ENCODE data around the gene RTN4RL1. TPM values are rescaled to one million over a fixed set of nuclear protein-coding genes. Genes with fewer than 3 reads are reported as not detected.

Gene RTN4RL1
- total RNA-seq, 6 donors from 2014 or later: 5.1 to 7.3 (median 6.2) TPM

GRCh38 chr17:1916963-1917715, 108.0 kb downstream of the RTN4RL1 start:
- 70 to 76% methylated on average over 16 to 27 of the region's 29 CpGs for WGBS, 2 donors
- Histone ChIP-seq H3K36me3 (no peaks in the 10 kb centered on the region), H3K4me1 (no peaks in the 10 kb centered on the region), H3K4me3 (no peak overlapping the region), H3K27ac (no peak overlapping the region), H3K9me3 (no peaks in the 10 kb centered on the region), H3K27me3 (peaks cover 0 to 1% (median 0%) of the 10 kb centered on the region in 4 donors)
- TF ChIP-seq POLR2A (IDR thresholded peaks at IDR 0.05): no peak
- DNase-seq (peak in 1 of 2 donors; percentile 58), ATAC-seq (ENCODE audit: low FRiP score in 2 of 2) (no peak)

DNA sequence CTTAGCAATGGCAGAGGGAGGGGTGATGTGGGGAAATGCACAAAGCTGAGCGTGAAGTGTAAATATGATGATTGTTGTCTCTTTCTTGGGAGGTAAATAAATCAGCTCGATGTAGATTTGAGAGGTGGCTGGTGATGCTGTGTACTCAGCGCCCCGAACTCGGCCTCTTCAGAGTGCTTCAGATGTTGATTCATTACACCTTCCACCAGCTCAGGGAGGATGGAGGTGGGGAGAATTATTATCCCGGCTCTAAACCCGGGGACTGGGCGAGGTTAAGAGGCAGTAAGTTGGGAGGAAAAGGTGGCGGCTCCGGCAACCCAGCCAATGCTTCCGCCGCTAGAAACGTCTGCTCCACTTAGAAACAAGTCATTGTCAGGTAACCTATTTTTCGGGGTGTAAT, 108.8 kb downstream of the RTN4RL1 start:
- H3K4me1 ChIP-seq: no peaks in the 10 kb centered on the region
- no peak overlapping the region for H3K4me3 ChIP-seq
- DNase-seq (no peak), ATAC-seq (ENCODE audit: low FRiP score in 2 of 2) (no peak)
- no peaks in the 10 kb centered on the region for H3K36me3 ChIP-seq
- no peak overlapping the region for H3K27ac ChIP-seq
- 51 to 57% methylated on average over 14 of the region's 14 CpGs for WGBS, 2 donors
- TF ChIP-seq, protein P1, sequence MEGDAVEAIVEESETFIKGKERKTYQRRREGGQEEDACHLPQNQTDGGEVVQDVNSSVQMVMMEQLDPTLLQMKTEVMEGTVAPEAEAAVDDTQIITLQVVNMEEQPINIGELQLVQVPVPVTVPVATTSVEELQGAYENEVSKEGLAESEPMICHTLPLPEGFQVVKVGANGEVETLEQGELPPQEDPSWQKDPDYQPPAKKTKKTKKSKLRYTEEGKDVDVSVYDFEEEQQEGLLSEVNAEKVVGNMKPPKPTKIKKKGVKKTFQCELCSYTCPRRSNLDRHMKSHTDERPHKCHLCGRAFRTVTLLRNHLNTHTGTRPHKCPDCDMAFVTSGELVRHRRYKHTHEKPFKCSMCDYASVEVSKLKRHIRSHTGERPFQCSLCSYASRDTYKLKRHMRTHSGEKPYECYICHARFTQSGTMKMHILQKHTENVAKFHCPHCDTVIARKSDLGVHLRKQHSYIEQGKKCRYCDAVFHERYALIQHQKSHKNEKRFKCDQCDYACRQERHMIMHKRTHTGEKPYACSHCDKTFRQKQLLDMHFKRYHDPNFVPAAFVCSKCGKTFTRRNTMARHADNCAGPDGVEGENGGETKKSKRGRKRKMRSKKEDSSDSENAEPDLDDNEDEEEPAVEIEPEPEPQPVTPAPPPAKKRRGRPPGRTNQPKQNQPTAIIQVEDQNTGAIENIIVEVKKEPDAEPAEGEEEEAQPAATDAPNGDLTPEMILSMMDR (IDR thresholded peaks at IDR 0.05): no peak
- TF ChIP-seq EP300 (IDR thresholded peaks at IDR 0.05): no peak
- no peak for TF ChIP-seq POLR2AphosphoS5 (IDR thresholded peaks at IDR 0.05)
- no peak for TF ChIP-seq POLR2A (IDR thresholded peaks at IDR 0.05)
- peaks cover 0 to 2% (median 0%) of the 10 kb centered on the region in 4 donors for H3K27me3 ChIP-seq
- no peaks in the 10 kb centered on the region for H3K9me3 ChIP-seq

GRCh38 chr17:1915889-1916288, 109.2 kb downstream of the RTN4RL1 start:
- Histone ChIP-seq H3K9me3 (no peaks in the 10 kb centered on the region), H3K27ac (no peak overlapping the region), H3K36me3 (no peaks in the 10 kb centered on the region), H3K27me3 (peaks cover 0 to 2% (median 0%) of the 10 kb centered on the region in 4 donors), H3K4me3 (no peak overlapping the region), H3K4me1 (no peaks in the 10 kb centered on the region)
- WGBS, 2 donors: 43 to 58% methylated on average over 12 of the region's 12 CpGs
- no peak for ATAC-seq (ENCODE audit: low FRiP score in 2 of 2)
- no peak for DNase-seq
- TF ChIP-seq POLR2AphosphoS5 (IDR thresholded peaks at IDR 0.05) (no peak), POLR2A (IDR thresholded peaks at IDR 0.05) (no peak), EP300 (IDR thresholded peaks at IDR 0.05) (no peak)
- TF ChIP-seq, protein P1 (IDR thresholded peaks at IDR 0.05): no peak

GRCh38 chr17:1914661-1915083, 110.5 kb downstream of the RTN4RL1 start:
- Histone ChIP-seq H3K4me1 (no peaks in the 10 kb centered on the region), H3K36me3 (no peaks in the 10 kb centered on the region), H3K27ac (no peak overlapping the region), H3K9me3 (no peaks in the 10 kb centered on the region), H3K4me3 (no peak overlapping the region), H3K27me3 (peaks cover 0 to 6% (median 0%) of the 10 kb centered on the region in 4 donors)
- ATAC-seq (ENCODE audit: low FRiP score in 2 of 2) (no peak), DNase-seq (no peak)
- no peak for TF ChIP-seq EP300 (IDR thresholded peaks at IDR 0.05)
- no peak for TF ChIP-seq POLR2AphosphoS5 (IDR thresholded peaks at IDR 0.05)
- 29 to 50% methylated on average over 4 to 8 of the region's 8 CpGs for WGBS, 2 donors

- Histone ChIP-seq H3K4me1 (peaks cover under 1 to 2% (median under 1%) of the 10 kb centered on the region in 4 donors), H3K4me3 (no peak overlapping the region), H3K9me3 (no peaks in the 10 kb centered on the region), H3K36me3 (no peaks in the 10 kb centered on the region), H3K27me3 (peaks cover 0 to 7% (median 0%) of the 10 kb centered on the region in 4 donors), H3K27ac (no peak overlapping the region)
- ATAC-seq (ENCODE audit: low FRiP score in 2 of 2) (no peak), DNase-seq (no peak)
- no peak for TF ChIP-seq EP300 (IDR thresholded peaks at IDR 0.05)
- TF ChIP-seq, protein P1 (IDR thresholded peaks at IDR 0.05): no peak
- no peak for TF ChIP-seq POLR2AphosphoS5 (IDR thresholded peaks at IDR 0.05)
- no peak for TF ChIP-seq POLR2A (IDR thresholded peaks at IDR 0.05)
- WGBS, 2 donors: 87% methylated on average over 13 to 14 of the region's 14 CpGs
Observed at GRCh38 chr17:1913702-1914101, 111.4 kb downstream of the RTN4RL1 start.

GRCh38 chr17:1912146-1912545, 113.0 kb downstream of the RTN4RL1 start:
- no peak for DNase-seq
- peaks cover 9 to 11% (median 11%) of the 10 kb centered on the region in 4 donors for H3K4me1 ChIP-seq
- TF ChIP-seq, protein P1 (IDR thresholded peaks at IDR 0.05): no peak
- H3K36me3 ChIP-seq: no peaks in the 10 kb centered on the region
- H3K4me3 ChIP-seq: no peak overlapping the region
- no peak overlapping the region for H3K27ac ChIP-seq
- H3K27me3 ChIP-seq: peaks cover 0 to 23% (median 8%) of the 10 kb centered on the region in 4 donors
- no peaks in the 10 kb centered on the region for H3K9me3 ChIP-seq
- WGBS, 2 donors: 50 to 64% methylated on average over 7 of the region's 7 CpGs
- ATAC-seq (ENCODE audit: low FRiP score in 2 of 2): no peak
